ENCODE data around the gene DNAH12.
"Not testable (repeated sequence)": the region's sequence is repeated elsewhere in the genome, so short reads cannot be mapped to it uniquely, and the experiment has no call there.

The DNAH12 gene

GRCh38 chr3:57518276-57518915, 25.7 kb downstream of the DNAH12 start:
- DNase-seq (ENCODE audit: low read depth) = no peak

- no peak for DNase-seq (ENCODE audit: low read depth)
These were observed 32.0 kb downstream of the DNAH12 start for GRCh38 chr3:57512166-57512565.

DNA sequence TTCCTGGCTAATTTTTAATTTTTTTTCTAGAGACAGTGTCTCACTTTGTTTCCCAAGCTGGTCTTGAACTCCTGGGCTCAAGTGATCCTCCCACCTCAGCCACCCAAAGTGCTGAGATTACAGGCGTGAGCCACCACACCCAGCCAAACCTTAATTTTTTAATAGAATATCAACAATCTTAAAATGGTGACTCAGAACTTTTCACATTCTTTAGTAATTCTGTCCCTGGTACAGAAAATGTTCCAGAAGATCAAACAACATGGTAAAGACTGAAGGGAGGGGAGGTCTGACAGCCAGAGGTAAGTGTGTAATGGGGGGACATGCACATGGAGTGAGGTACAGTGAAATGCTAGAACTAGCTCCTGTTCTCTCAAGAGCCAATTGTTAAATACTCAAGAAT, 38.2 kb downstream of the DNAH12 start:
- DNase-seq (ENCODE audit: low read depth) = no peak

GRCh38 chr3:57500506-57500905, 43.6 kb downstream of the DNAH12 start:
- no peak for DNase-seq (ENCODE audit: low read depth)

DNA sequence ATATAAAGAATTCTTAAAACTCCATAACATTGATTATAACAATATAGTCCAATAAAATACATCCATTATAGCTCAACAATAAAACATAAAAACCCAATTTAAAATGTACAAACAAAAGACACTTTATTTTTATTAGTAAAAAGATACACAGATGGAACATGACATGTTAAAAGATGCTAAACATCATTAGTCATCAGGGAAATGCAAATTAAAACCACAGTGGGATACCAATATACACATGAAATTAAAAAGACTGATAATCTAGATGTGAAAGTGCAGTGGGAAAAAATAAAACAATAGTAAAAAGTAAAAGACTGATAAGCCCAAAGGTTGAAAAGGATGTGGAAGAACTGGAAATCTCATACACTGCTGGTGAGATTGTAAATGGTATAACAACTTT, 46.2 kb downstream of the DNAH12 start:
- no peak for DNase-seq (ENCODE audit: low read depth)

DNA sequence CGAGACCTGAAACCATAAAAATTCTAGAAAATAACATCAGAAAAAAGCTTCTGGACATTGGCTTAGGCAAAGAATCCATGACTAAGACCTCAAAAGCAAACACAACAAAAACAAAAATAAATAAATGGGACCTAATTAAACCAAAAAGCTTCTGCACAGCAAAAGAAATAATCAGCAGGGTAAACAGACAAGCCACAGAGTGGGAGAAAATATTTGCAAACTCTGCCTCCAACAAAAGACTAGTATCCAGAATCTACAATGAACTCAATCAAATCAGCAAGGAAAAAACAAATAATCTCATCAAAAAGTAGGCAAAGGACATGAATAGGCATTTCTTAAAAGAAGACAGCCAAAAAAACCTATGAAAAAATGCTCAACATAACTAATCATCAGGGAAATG, 59.6 kb downstream of the DNAH12 start:
- DNase-seq (ENCODE audit: low read depth) = no peak

GRCh38 chr3:57477193-57477592, 67.0 kb downstream of the DNAH12 start:
- DNase-seq (ENCODE audit: low read depth) = not testable (repeated sequence)

DNA sequence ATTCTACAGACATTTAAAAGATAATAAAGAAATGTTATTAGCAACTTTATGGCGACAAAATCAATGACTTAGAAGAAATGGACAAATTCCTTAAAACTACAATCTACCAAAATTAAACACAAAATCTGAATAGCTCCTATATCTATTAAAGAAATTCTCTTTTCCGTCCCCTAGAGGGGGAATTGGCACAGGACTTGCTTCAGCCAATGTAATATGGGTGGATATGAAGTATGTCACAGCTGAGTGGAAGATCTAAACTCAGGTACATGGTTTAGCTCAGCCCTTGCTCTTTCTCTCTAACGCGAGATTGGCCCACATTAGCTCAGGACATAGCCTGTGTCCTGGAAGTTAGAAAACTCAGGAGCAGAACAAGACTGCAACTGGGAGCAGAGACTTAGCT, 79.3 kb downstream of the DNAH12 start:
- no peak for DNase-seq (ENCODE audit: low read depth)

GRCh38 chr3:57464011-57464410, 80.1 kb downstream of the DNAH12 start:
- DNase-seq (ENCODE audit: low read depth) = no peak

DNA sequence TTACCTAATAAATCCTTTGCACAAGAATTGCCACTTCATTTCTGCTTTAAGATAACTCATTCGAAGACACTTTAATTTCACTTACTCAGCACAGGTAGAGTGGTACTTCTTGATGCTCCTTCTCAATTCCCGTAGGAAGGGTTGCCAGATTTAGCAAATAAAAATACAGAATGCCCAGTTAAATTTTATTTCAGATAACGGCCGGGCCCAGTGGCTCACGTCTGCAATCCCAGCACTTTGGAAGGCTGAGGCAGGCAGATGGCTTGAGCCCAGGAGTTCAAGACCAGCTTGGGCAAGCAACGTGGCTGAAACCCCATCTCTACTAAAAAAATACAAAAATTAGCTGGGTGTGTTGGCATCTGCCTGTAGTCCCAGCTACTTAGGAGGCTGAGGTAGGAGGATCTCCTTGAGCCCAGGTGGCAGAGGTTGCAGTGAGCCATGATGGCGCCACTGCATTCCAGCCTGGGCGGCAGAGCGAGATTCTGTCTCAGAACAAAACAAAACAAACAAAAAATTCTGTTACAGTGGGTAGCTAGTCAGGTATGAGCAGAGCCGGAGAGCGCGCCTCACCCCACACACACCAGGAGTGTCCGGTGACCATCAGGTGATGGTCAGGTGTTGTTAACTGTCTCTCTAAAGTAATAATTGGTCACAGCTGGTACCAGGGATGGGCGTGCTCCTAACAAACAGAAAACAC, 92.8 kb downstream of the DNAH12 start:
- no peak for DNase-seq (ENCODE audit: low read depth)

DNA sequence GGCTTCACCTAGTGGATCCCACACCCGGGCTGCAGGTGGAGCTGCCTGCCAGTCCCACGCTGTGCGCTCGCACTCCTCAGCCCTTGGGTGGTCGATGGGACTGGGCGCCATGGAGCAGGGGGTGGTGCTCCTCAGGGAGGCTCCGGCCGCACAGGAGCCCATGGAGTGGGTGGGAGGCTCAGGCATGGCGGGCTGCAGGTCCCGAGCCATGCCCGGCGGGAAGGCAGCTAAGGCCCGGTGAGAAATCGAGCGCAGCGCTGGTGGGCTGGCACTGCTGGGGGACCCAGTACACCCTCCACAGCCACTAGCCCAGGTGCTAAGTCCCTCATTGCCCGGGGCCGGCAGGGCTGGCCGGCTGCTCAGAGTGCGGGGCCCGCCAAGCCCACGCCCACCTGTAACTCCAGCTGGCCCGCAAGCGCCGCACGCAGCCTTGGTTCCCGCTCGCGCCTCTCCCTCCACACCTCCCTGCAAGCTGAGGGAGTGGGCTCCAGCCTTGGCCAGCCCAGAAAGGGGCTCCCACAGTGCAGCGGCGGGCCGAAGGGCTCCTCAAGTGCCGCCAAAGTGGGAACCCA, 94.8 kb downstream of the DNAH12 start:
- DNase-seq (ENCODE audit: low read depth) = not testable (repeated sequence)

- DNase-seq (ENCODE audit: low read depth) = not testable (repeated sequence)
These were observed 95.7 kb downstream of the DNAH12 start for GRCh38 chr3:57448489-57448888.

DNA sequence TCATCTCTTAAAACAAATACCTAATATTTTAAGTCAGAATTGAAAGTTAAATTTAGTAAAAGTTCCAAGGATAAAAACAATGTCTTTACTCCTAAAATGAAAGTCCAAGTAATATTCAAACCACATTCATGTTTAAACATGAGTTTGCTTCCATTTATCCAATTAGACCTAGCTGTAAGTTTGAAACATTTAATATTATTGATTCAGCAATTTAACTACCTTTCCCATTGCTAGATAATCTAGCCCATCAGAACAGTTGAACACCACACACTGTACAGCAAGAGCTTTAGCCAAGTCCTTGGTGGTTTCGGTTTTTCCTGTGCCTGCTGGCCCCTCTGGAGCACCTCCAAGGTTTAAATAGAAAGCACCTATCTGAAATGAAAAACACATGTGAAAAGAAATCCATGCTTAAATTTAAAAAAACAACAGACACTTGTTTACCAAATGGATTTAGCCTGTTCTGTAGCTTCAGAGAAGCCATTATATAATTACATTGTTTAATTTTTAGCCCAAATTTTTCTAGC, 97.8 kb downstream of the DNAH12 start:
- peak; percentile 57 for DNase-seq (ENCODE audit: low read depth)

GRCh38 chr3:57444469-57444868, 99.7 kb downstream of the DNAH12 start:
- DNase-seq (ENCODE audit: low read depth) = no peak

GRCh38 chr3:57440144-57440543, 104.0 kb downstream of the DNAH12 start:
- not testable (repeated sequence) for DNase-seq (ENCODE audit: low read depth)

DNA sequence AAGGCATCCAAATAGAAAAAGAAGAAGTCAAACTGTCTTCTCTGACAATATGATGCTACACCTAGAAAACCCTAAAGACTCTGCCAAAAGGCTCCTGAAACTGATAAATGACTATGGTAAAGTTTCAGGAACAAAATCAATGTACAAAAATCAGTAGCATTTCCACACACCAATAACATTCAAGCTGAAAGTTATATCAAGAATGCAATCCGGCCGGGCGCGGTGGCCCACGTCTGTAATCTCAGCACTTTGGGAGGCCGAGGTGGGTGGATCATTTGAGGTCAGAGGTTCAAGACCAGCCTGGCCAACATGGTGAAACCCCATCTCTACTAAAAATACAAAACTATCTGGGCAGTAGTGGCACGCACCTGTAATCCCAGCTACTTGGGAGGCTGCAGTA, 105.7 kb downstream of the DNAH12 start:
- not testable (repeated sequence) for DNase-seq (ENCODE audit: low read depth)

DNA sequence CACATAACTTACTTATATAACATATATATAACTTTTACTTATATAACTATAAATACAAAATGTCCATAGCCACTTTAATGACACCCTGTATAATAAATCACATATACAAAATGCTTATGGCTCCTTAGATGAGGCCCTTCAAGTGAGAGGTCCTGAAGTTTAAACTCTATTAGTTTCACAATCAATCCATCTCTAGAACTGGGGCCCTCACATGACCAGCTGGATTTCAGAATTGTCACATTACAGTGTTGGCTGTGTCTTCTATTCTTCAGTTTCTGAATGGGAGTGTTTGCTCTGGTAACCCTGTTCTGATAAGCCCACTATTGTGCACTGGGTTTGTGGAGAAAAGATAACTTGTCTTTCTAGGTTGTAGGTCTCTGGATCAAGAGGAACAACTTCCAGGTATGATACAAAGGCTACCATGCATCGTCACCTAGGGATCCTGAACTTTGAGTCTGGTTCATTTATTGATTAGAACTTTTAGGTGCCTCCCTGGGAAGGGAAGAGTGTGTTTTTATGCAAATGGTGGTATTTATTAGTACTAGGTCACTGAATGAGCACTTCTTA, 107.9 kb downstream of the DNAH12 start:
- DNase-seq (ENCODE audit: low read depth) = no peak

GRCh38 chr3:57434041-57434440, 110.1 kb downstream of the DNAH12 start:
- DNase-seq (ENCODE audit: low read depth) = peak; percentile 6

- no peak for DNase-seq (ENCODE audit: low read depth)
These were observed 120.8 kb downstream of the DNAH12 start for GRCh38 chr3:57423335-57423734.

DNA sequence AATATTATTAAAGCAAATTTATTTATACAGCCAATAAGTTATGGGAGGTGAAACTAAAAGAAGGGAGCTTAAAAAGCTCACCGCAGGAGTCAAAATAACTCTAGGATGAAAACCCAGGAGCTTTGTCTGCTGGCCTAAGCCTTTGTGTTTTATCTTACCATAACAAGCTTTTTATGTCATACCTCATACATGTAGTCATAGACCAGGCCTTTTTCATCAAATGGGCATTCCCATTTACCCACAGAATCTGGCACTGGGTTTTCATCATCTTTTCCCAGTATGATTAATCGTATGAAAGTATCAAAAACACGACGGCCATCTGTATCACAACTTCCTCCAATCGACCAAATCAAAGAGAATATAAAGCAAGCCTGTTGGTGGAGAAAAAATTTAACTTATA, 122.8 kb downstream of the DNAH12 start:
- no peak for DNase-seq (ENCODE audit: low read depth)

GRCh38 chr3:57420001-57420400, 124.1 kb downstream of the DNAH12 start:
- DNase-seq (ENCODE audit: low read depth) = no peak

- DNase-seq (ENCODE audit: low read depth) = no peak
These were observed 132.4 kb downstream of the DNAH12 start for GRCh38 chr3:57411715-57412114.

- DNase-seq (ENCODE audit: low read depth) = no peak
These were observed 134.7 kb downstream of the DNAH12 start for GRCh38 chr3:57409471-57409870.
